Transverse colon (tissue), 3 donors: ENCODE results near the gene KRTAP1-5.

Source experiments
- CTCF ChIP-seq, 5 experiments: fragments of 200-600 bp in 3 of 5; fragments of 450-650 bp in 2 of 5; sonication (generic) in 3 of 5; IDR thresholded peaks; 1 replicate in 2 of 5; 2 replicates in 3 of 5; pipeline ENCODE4 v1.5.1; 2016 to 2017; ENCODE audit warnings: antibody characterized with exemption in 5 of 5, inconsistent platforms in 3 of 5, mild to moderate bottlenecking in 2 of 5, moderate library complexity in 1 of 5
- EP300 ChIP-seq: sonication (generic); formaldehyde crosslinking; IDR thresholded peaks from one replicate; pipeline ENCODE4 v1.6.1; 2017; ENCODE audit warnings: antibody characterized with exemption, low read depth
- POLR2A ChIP-seq: fragments of 450-650 bp; IDR thresholded peaks from one replicate; pipeline ENCODE4 v1.6.1; 2016; ENCODE audit warnings: antibody characterized with exemption, mild to moderate bottlenecking, moderate library complexity

- TF ChIP-seq POLR2A (no peak), CTCF (IDR thresholded peaks at IDR 0.05) (no peak), EP300 (no peak)
These were observed 15.9 kb upstream of the KRTAP1-5 start for GRCh38 chr17:41042953-41043352.
